ENCODE results near the gene EYA3. TPM values are rescaled to one million over a fixed set of nuclear protein-coding genes. Genes with fewer than 3 reads are reported as not detected.

EYA3 gene
- total and polyA plus RNA-seq, 5 donors from 2014 or later: 3.0 to 18.5 (median 3.8) TPM

GRCh38 chr1:28078680-28079626 is 9.5 kb downstream of the EYA3 start:
- no peak for DNase-seq
- Mint-ChIP-seq H3K27me3 (no peaks in the 10 kb centered on the region), H3K36me3 (peaks cover 18% of the 10 kb centered on the region), H3K4me1 (peaks cover 28 to 41% (median 32%) of the 10 kb centered on the region in 4 donors), H3K27ac (no peak overlapping the region), H3K9me3 (no peaks in the 10 kb centered on the region), H3K4me3 (no peak overlapping the region)
- no peaks in the 10 kb centered on the region for H3K9me3 ChIP-seq (ENCODE audit: control insufficient read depth in 2 of 2, low read length in 2 of 2)
- H3K4me3 ChIP-seq (ENCODE audit: low read depth, low read length): no peak overlapping the region
- peaks cover 18% of the 10 kb centered on the region for H3K36me3 ChIP-seq (ENCODE audit: control insufficient read depth, insufficient read depth, low read length)
- H3K27ac ChIP-seq (ENCODE audit: insufficient read depth, low read length, poor library complexity, severe bottlenecking): no peak overlapping the region
- no peaks in the 10 kb centered on the region for H3K4me1 ChIP-seq (ENCODE audit: control insufficient read depth, insufficient read depth, low read length, poor library complexity, severe bottlenecking)
- no peaks in the 10 kb centered on the region for H3K27me3 ChIP-seq (ENCODE audit: control insufficient read depth, insufficient read depth, low read length)
- no peak for ATAC-seq (ENCODE audit: low read depth in 2 of 2)

DNA sequence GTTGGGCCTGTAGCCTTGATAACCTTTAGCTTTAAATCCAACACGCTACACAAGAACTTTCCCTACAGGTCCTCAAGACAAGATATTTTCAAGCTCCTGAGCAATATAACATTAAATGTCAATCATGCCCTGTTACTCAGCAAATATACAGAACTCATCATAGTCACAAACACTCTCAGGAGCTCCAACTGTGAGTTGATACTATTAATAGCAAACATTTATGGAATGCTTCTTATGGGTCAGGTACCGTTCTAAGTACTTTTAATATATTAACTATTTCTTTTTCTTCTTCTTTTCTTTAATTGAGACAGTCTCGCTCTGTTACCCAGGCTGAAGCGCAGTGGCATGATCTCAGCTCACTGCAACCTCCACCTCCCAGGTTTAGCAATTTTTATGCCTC is 10.1 kb downstream of the EYA3 start:
- Histone ChIP-seq H3K36me3 (ENCODE audit: control insufficient read depth, insufficient read depth, low read length) (peaks cover 18% of the 10 kb centered on the region), H3K27ac (ENCODE audit: insufficient read depth, low read length, poor library complexity, severe bottlenecking) (no peak overlapping the region), H3K27me3 (ENCODE audit: control insufficient read depth, insufficient read depth, low read length) (no peaks in the 10 kb centered on the region), H3K4me3 (ENCODE audit: low read depth, low read length) (no peak overlapping the region), H3K4me1 (ENCODE audit: control insufficient read depth, insufficient read depth, low read length, poor library complexity, severe bottlenecking) (no peaks in the 10 kb centered on the region), H3K9me3 (ENCODE audit: control insufficient read depth in 2 of 2, low read length in 2 of 2) (no peaks in the 10 kb centered on the region)
- Mint-ChIP-seq H3K27ac (no peak overlapping the region), H3K36me3 (peaks cover 18% of the 10 kb centered on the region), H3K9me3 (no peaks in the 10 kb centered on the region), H3K4me3 (no peak overlapping the region), H3K27me3 (no peaks in the 10 kb centered on the region), H3K4me1 (peaks cover 25 to 40% (median 30%) of the 10 kb centered on the region in 4 donors)
- ATAC-seq (ENCODE audit: low read depth in 2 of 2): no peak
- DNase-seq: no peak

- no peaks in the 10 kb centered on the region for H3K4me1 ChIP-seq (ENCODE audit: control insufficient read depth, insufficient read depth, low read length, poor library complexity, severe bottlenecking)
- DNase-seq (no peak), ATAC-seq (ENCODE audit: low read depth in 2 of 2) (no peak)
- H3K27ac ChIP-seq (ENCODE audit: insufficient read depth, low read length, poor library complexity, severe bottlenecking): no peak overlapping the region
- Mint-ChIP-seq H3K4me3 (no peak overlapping the region), H3K36me3 (peaks cover 19% of the 10 kb centered on the region), H3K4me1 (peaks cover 24 to 44% (median 34%) of the 10 kb centered on the region in 4 donors), H3K27ac (peak overlapping the region in 1 of 3 donors; percentile 14), H3K9me3 (no peaks in the 10 kb centered on the region), H3K27me3 (no peaks in the 10 kb centered on the region)
- no peaks in the 10 kb centered on the region for H3K9me3 ChIP-seq (ENCODE audit: control insufficient read depth in 2 of 2, low read length in 2 of 2)
- H3K27me3 ChIP-seq (ENCODE audit: control insufficient read depth, insufficient read depth, low read length): no peaks in the 10 kb centered on the region
- no peak overlapping the region for H3K4me3 ChIP-seq (ENCODE audit: low read depth, low read length)
- peaks cover 13% of the 10 kb centered on the region for H3K36me3 ChIP-seq (ENCODE audit: control insufficient read depth, insufficient read depth, low read length)
Observed at GRCh38 chr1:28074892-28075511, 13.4 kb downstream of the EYA3 start.

DNA sequence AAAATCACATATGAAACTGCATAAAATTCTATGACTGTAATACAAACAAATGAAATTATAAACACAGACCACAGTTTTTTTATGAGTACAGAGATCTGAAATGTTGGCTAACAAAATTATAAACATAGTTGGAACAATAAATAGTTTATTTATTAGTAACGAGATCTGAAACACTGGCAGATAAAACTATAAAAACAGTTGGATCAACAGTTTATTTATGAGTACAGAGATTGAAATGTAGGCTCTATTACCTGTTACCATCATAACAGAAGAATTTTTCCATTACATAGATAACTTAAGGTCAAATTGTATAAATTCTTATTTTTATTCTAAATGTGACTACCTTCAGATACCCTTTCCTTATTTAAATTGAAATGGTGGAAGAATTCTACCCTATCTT is 14.5 kb downstream of the EYA3 start:
- Mint-ChIP-seq H3K4me3 (no peak overlapping the region), H3K9me3 (no peaks in the 10 kb centered on the region), H3K4me1 (peaks cover 27 to 45% (median 34%) of the 10 kb centered on the region in 4 donors), H3K36me3 (peaks cover 15% of the 10 kb centered on the region), H3K27me3 (no peaks in the 10 kb centered on the region), H3K27ac (no peak overlapping the region)
- no peaks in the 10 kb centered on the region for H3K4me1 ChIP-seq (ENCODE audit: control insufficient read depth, insufficient read depth, low read length, poor library complexity, severe bottlenecking)
- DNase-seq: no peak
- H3K36me3 ChIP-seq (ENCODE audit: control insufficient read depth, insufficient read depth, low read length): peaks cover 2% of the 10 kb centered on the region
- H3K27ac ChIP-seq (ENCODE audit: insufficient read depth, low read length, poor library complexity, severe bottlenecking): no peak overlapping the region
- no peak for ATAC-seq (ENCODE audit: low read depth in 2 of 2)
- no peaks in the 10 kb centered on the region for H3K9me3 ChIP-seq (ENCODE audit: control insufficient read depth in 2 of 2, low read length in 2 of 2)
- no peak overlapping the region for H3K4me3 ChIP-seq (ENCODE audit: low read depth, low read length)
- H3K27me3 ChIP-seq (ENCODE audit: control insufficient read depth, insufficient read depth, low read length): no peaks in the 10 kb centered on the region

- no peaks in the 10 kb centered on the region for H3K9me3 Mint-ChIP-seq
- peaks cover 26 to 48% (median 33%) of the 10 kb centered on the region in 4 donors for H3K4me1 Mint-ChIP-seq
- no peaks in the 10 kb centered on the region for H3K27me3 Mint-ChIP-seq
- no peaks in the 10 kb centered on the region for H3K36me3 ChIP-seq (ENCODE audit: control insufficient read depth, insufficient read depth, low read length)
- H3K27ac ChIP-seq (ENCODE audit: insufficient read depth, low read length, poor library complexity, severe bottlenecking): no peak overlapping the region
- H3K4me3 Mint-ChIP-seq: no peak overlapping the region
- DNase-seq (no peak), ATAC-seq (ENCODE audit: low read depth in 2 of 2) (no peak)
- H3K9me3 ChIP-seq (ENCODE audit: control insufficient read depth in 2 of 2, low read length in 2 of 2): no peaks in the 10 kb centered on the region
- H3K4me3 ChIP-seq (ENCODE audit: low read depth, low read length): no peak overlapping the region
- peaks cover 13% of the 10 kb centered on the region for H3K36me3 Mint-ChIP-seq
- no peaks in the 10 kb centered on the region for H3K27me3 ChIP-seq (ENCODE audit: control insufficient read depth, insufficient read depth, low read length)
- H3K4me1 ChIP-seq (ENCODE audit: control insufficient read depth, insufficient read depth, low read length, poor library complexity, severe bottlenecking): no peaks in the 10 kb centered on the region
- H3K27ac Mint-ChIP-seq: no peak overlapping the region
Observed at GRCh38 chr1:28071813-28072212, 16.6 kb downstream of the EYA3 start.

- no peaks in the 10 kb centered on the region for H3K9me3 Mint-ChIP-seq
- no peak overlapping the region for H3K4me3 Mint-ChIP-seq
- H3K9me3 ChIP-seq (ENCODE audit: control insufficient read depth in 2 of 2, low read length in 2 of 2): no peaks in the 10 kb centered on the region
- DNase-seq: no peak
- peaks cover 26 to 49% (median 34%) of the 10 kb centered on the region in 4 donors for H3K4me1 Mint-ChIP-seq
- no peaks in the 10 kb centered on the region for H3K27me3 ChIP-seq (ENCODE audit: control insufficient read depth, insufficient read depth, low read length)
- no peaks in the 10 kb centered on the region for H3K4me1 ChIP-seq (ENCODE audit: control insufficient read depth, insufficient read depth, low read length, poor library complexity, severe bottlenecking)
- no peak for ATAC-seq (ENCODE audit: low read depth in 2 of 2)
- no peaks in the 10 kb centered on the region for H3K36me3 ChIP-seq (ENCODE audit: control insufficient read depth, insufficient read depth, low read length)
- no peak overlapping the region for H3K27ac Mint-ChIP-seq
- H3K27ac ChIP-seq (ENCODE audit: insufficient read depth, low read length, poor library complexity, severe bottlenecking): no peak overlapping the region
- no peak overlapping the region for H3K4me3 ChIP-seq (ENCODE audit: low read depth, low read length)
- no peaks in the 10 kb centered on the region for H3K27me3 Mint-ChIP-seq
- peaks cover 13% of the 10 kb centered on the region for H3K36me3 Mint-ChIP-seq
Observed at GRCh38 chr1:28070725-28071593, 17.5 kb downstream of the EYA3 start.

GRCh38 chr1:28067523-28068090 is 20.8 kb downstream of the EYA3 start:
- Mint-ChIP-seq H3K9me3 (no peaks in the 10 kb centered on the region), H3K4me3 (no peak overlapping the region), H3K36me3 (peaks cover 8% of the 10 kb centered on the region), H3K27ac (no peak overlapping the region), H3K4me1 (peaks cover 21 to 44% (median 25%) of the 10 kb centered on the region in 4 donors), H3K27me3 (no peaks in the 10 kb centered on the region)
- Histone ChIP-seq H3K27me3 (ENCODE audit: control insufficient read depth, insufficient read depth, low read length) (no peaks in the 10 kb centered on the region), H3K27ac (ENCODE audit: insufficient read depth, low read length, poor library complexity, severe bottlenecking) (no peak overlapping the region), H3K4me1 (ENCODE audit: control insufficient read depth, insufficient read depth, low read length, poor library complexity, severe bottlenecking) (peaks cover 14% of the 10 kb centered on the region), H3K9me3 (ENCODE audit: control insufficient read depth in 2 of 2, low read length in 2 of 2) (no peaks in the 10 kb centered on the region), H3K4me3 (ENCODE audit: low read depth, low read length) (no peak overlapping the region), H3K36me3 (ENCODE audit: control insufficient read depth, insufficient read depth, low read length) (peaks cover 2% of the 10 kb centered on the region)
- ATAC-seq (ENCODE audit: low read depth in 2 of 2) (no peak), DNase-seq (no peak)
